ENCODE measurements around the gene ANKRD42.

ANKRD42 gene

GRCh38 chr11:83175815-83176214 lies 17.7 kb upstream of the ANKRD42 start:
- no peak for TF ChIP-seq CTCF (conservative IDR thresholded peaks at IDR 0.05)
- H3K27ac ChIP-seq = no peak overlapping the region

GRCh38 chr11:83181815-83182214 lies 11.7 kb upstream of the ANKRD42 start:
- no peak for TF ChIP-seq CTCF (conservative IDR thresholded peaks at IDR 0.05)
- 0 out of 2 replicates have a peak overlapping the region, but pooled peaks have one; percentile 7 for H3K27ac ChIP-seq

- TF ChIP-seq CTCF (conservative IDR thresholded peaks at IDR 0.05) = no peak
- H3K27ac ChIP-seq = no peak overlapping the region
Observed at GRCh38 chr11:83185767-83186166, 7.7 kb upstream of the ANKRD42 start.

GRCh38 chr11:83187465-83187864 lies 6.0 kb upstream of the ANKRD42 start:
- TF ChIP-seq CTCF (conservative IDR thresholded peaks at IDR 0.05) = no peak
- no peak overlapping the region for H3K27ac ChIP-seq

GRCh38 chr11:83191491-83191890 lies 2.0 kb upstream of the ANKRD42 start:
- no peak for TF ChIP-seq CTCF (conservative IDR thresholded peaks at IDR 0.05)
- H3K27ac ChIP-seq = no peak overlapping the region

- no peak overlapping the region for H3K27ac ChIP-seq
- TF ChIP-seq CTCF (conservative IDR thresholded peaks at IDR 0.05) = no peak
Observed at GRCh38 chr11:83191986-83192385, 1.5 kb upstream of the ANKRD42 start.

- H3K27ac ChIP-seq = peak overlapping the region; percentile 87
- no peak for TF ChIP-seq CTCF (conservative IDR thresholded peaks at IDR 0.05)
Observed at GRCh38 chr11:83192606-83193245, 786 bp upstream of the ANKRD42 start.

Data from VCaP (cell line).